Activated B cell treated with CpG ODN at 0.5 μM for 24 hours (primary cell): ENCODE results near the gene TANGO2. TPM values are rescaled to one million over a fixed set of nuclear protein-coding genes. Genes with fewer than 3 reads are reported as not detected.

ENCODE experiments used
- ATAC-seq: fragments of 200-7000 bp; cut with Tn5 transposase; one replicate; pipeline ENCODE4 v1.10.0; 2021; ENCODE audit warnings: low read depth, mild to moderate bottlenecking, moderate library complexity
- CTCF ChIA-PET: fragments of 350-600 bp; sonication (Branson Sonifier 250); formaldehyde crosslinking; loops from one replicate; lab custom pipeline; 2021; ENCODE audit warnings: antibody characterized with exemption; lab: Charles Lee
- POLR2A ChIA-PET: fragments of 350-600 bp; sonication (Branson Sonifier 250); formaldehyde crosslinking; loops from one replicate; lab custom pipeline; 2021; ENCODE audit warnings: antibody characterized with exemption; lab: Charles Lee
- DNase-seq: peaks from one replicate; pipeline ENCODE4 v3.0.0; 2022
- H3K27ac Mint-ChIP-seq: one replicate; pipeline ENCODE4 v1.8.0; 2020; ENCODE audit warnings: mixed read lengths
- H3K27me3 Mint-ChIP-seq: one replicate; pipeline ENCODE4 v1.8.0; 2021; ENCODE audit warnings: mixed read lengths
- H3K36me3 Mint-ChIP-seq: one replicate; pipeline ENCODE4 v1.8.0; 2021; ENCODE audit warnings: low read depth, mixed read lengths
- H3K4me1 Mint-ChIP-seq: one replicate; pipeline ENCODE4 v1.8.0; 2021; ENCODE audit warnings: mixed read lengths
- H3K4me3 Mint-ChIP-seq: one replicate; pipeline ENCODE4 v1.8.0; 2020; ENCODE audit warnings: mild to moderate bottlenecking, mixed read lengths
- H3K9me3 Mint-ChIP-seq: one replicate; pipeline ENCODE4 v1.8.0; 2020; ENCODE audit warnings: mixed read lengths
- CTCF ChIP-seq: fragments of 200-600 bp; IDR thresholded peaks from one replicate; pipeline ENCODE4 v1.8.0; 2022; ENCODE audit warnings: antibody characterized with exemption, mild to moderate bottlenecking
- intact Hi-C: fragments of 100-400 bp; cut with micrococcal nuclease; formaldehyde crosslinking; loops from one replicate; pipeline ENCODE4 v1.15.1; 2024
- total RNA-seq: library from RNA; stranded (reverse); gene quantifications from 2 replicates; pipeline ENCODE4 v1.2.3, GENCODE V29; 2022

TANGO2 gene
- total RNA-seq, 1 donor from 2014 or later, result 47.2 TPM

GRCh38 chr22:20105456-20106204 is 84.7 kb downstream of the TANGO2 start:
- CTCF ChIA-PET, result no interaction called here
- Mint-ChIP-seq H3K4me1 (peaks cover 6% of the 10 kb centered on the region), H3K27me3 (no peaks in the 10 kb centered on the region), H3K4me3 (no peak overlapping the region), H3K36me3 (peaks cover 57% of the 10 kb centered on the region), H3K9me3 (no peaks in the 10 kb centered on the region), H3K27ac (no peak overlapping the region)
- DNase-seq (no peak), ATAC-seq (no peak)
- intact Hi-C loops, result no loop called here
- POLR2A ChIA-PET, result no interaction called here
- TF ChIP-seq CTCF, result no peak

GRCh38 chr22:20106205-20106848 is 85.4 kb downstream of the TANGO2 start:
- DNase-seq (no peak), ATAC-seq (no peak)
- TF ChIP-seq CTCF, result no peak
- Mint-ChIP-seq H3K27me3 (no peaks in the 10 kb centered on the region), H3K4me3 (no peak overlapping the region), H3K27ac (no peak overlapping the region), H3K9me3 (no peaks in the 10 kb centered on the region), H3K4me1 (peaks cover 7% of the 10 kb centered on the region), H3K36me3 (peaks cover 61% of the 10 kb centered on the region)
- POLR2A ChIA-PET, result no interaction called here
- CTCF ChIA-PET, result no interaction called here
- intact Hi-C loops, result no loop called here

- DNase-seq (no peak), ATAC-seq (no peak)
- peaks cover 9% of the 10 kb centered on the region for H3K4me1 Mint-ChIP-seq
- no peak overlapping the region for H3K4me3 Mint-ChIP-seq
- CTCF ChIA-PET, result no interaction called here
- no peak overlapping the region for H3K27ac Mint-ChIP-seq
- peaks cover 61% of the 10 kb centered on the region for H3K36me3 Mint-ChIP-seq
- POLR2A ChIA-PET, result no interaction called here
- intact Hi-C loops, result no loop called here
- no peak for TF ChIP-seq CTCF
- no peaks in the 10 kb centered on the region for H3K27me3 Mint-ChIP-seq
- no peaks in the 10 kb centered on the region for H3K9me3 Mint-ChIP-seq
Measured at GRCh38 chr22:20106849-20107237, 85.9 kb downstream of the TANGO2 start.

- H3K4me3 Mint-ChIP-seq, result no peak overlapping the region
- H3K36me3 Mint-ChIP-seq, result peaks cover 56% of the 10 kb centered on the region
- H3K4me1 Mint-ChIP-seq, result peaks cover 9% of the 10 kb centered on the region
- no peaks in the 10 kb centered on the region for H3K9me3 Mint-ChIP-seq
- H3K27me3 Mint-ChIP-seq, result no peaks in the 10 kb centered on the region
- no peak for DNase-seq
- no peak for ATAC-seq
- intact Hi-C loops, result no loop called here
- POLR2A ChIA-PET, result no interaction called here
- CTCF ChIA-PET, result no interaction called here
- TF ChIP-seq CTCF, result no peak
- no peak overlapping the region for H3K27ac Mint-ChIP-seq
Measured at GRCh38 chr22:20107471-20107901, 86.6 kb downstream of the TANGO2 start.

GRCh38 chr22:20107951-20108756 is 87.2 kb downstream of the TANGO2 start:
- Mint-ChIP-seq H3K9me3 (no peaks in the 10 kb centered on the region), H3K27me3 (no peaks in the 10 kb centered on the region), H3K4me1 (peaks cover 9% of the 10 kb centered on the region), H3K4me3 (no peak overlapping the region), H3K27ac (no peak overlapping the region), H3K36me3 (peaks cover 55% of the 10 kb centered on the region)
- TF ChIP-seq CTCF, result no peak
- ChIA-PET CTCF (no interaction called here), POLR2A (no interaction called here)
- no peak for ATAC-seq
- intact Hi-C loops, result no loop called here
- DNase-seq, result no peak
